ENCODE measurements around the gene SVOP. TPM values are rescaled to one million over a fixed set of nuclear protein-coding genes. Genes with fewer than 3 reads are reported as not detected.

The SVOP gene
- total and polyA plus RNA-seq, 2 of the 8 experiments (the other 6 are each of a cell fraction or from before 2014, with no cell fraction given): 0.06 TPM; not detected in 1

DNA sequence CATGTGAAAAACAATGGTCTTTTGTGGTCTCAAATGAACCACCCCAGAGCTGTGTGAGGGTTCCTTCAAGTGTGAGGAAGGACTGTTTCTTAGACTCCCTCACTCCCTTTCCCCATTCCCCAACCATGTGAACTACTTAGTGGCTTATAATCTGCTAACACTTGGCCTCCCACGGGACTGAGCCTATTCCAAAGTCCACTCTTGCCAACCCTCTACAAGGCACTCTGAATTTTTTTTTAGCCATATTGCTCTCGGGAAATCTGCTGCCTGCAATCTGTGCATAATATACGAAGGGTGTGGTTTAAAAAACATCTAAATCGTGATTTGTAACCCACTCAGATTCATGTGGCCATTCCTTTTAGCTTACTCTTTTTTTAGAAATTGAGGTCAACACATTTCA, 2.6 kb downstream of the SVOP start:
- no peak overlapping the region for H4K5ac ChIP-seq (ENCODE audit: insufficient read length, low read depth, low read length)
- 72% methylated on average over 4 of the region's 4 CpGs; no CpG with 5 or more reads in 1 of the 2 experiments for WGBS, 2 experiments (ENCODE audit: extremely low coverage in 1 of 2, insufficient coverage in 1 of 2, insufficient read length in 1 of 2, insufficient replicate concordance in 2 of 2, low coverage in 1 of 2, low lambda C conversion rate in 2 of 2, missing lambda C conversion rate in 1 of 2)
- ChIA-PET CTCF (ENCODE audit: partially characterized antibody) (interaction anchor here (0.6 kb wide), 1 partner anchor 180 kb away, joined by 4 read pairs; no protein-coding TSS in a partner anchor), POLR2A (ENCODE audit: partially characterized antibody) (no interaction called here)
- no peak overlapping the region for H3K18ac ChIP-seq (ENCODE audit: extremely low read depth, low read length)
- H2AK5ac ChIP-seq (ENCODE audit: low read depth, low read length): no peak overlapping the region
- H3K4me1 ChIP-seq (replicated peaks in 1 of 4; ENCODE audit: control insufficient read depth in 3 of 4, insufficient read depth in 4 of 4, low read length in 3 of 4): no peaks in the 10 kb centered on the region
- no peak overlapping the region for H3K23ac ChIP-seq (ENCODE audit: insufficient read length)
- no peaks in the 10 kb centered on the region for H3K79me1 ChIP-seq (ENCODE audit: low read depth, low read length)
- no peak overlapping the region for H3K56ac ChIP-seq (replicated peaks; ENCODE audit: insufficient read length, low read depth, low read length)
- H4K8ac ChIP-seq (ENCODE audit: extremely low read depth, insufficient read depth, low read length): no peak overlapping the region
- no peak overlapping the region for H3K14ac ChIP-seq (ENCODE audit: insufficient read length)
- FAIRE-seq: no peak
- peaks cover 0 to 2% (median 0%) of the 10 kb centered on the region in 4 experiments; a peak in 2 of 7 replicates for H3K27me3 ChIP-seq (replicated peaks in 1 of 4; ENCODE audit: control insufficient read depth in 3 of 4, extremely low read depth in 1 of 4, insufficient read depth in 3 of 4, low read length in 3 of 4)
- no peak overlapping the region for H3K27ac ChIP-seq (ENCODE audit: low read depth, low read length)
- H2BK12ac ChIP-seq (ENCODE audit: low read depth, low read length): no peak overlapping the region
- H3K4me2 ChIP-seq (ENCODE audit: insufficient read depth in 1 of 2, low read depth in 2 of 2, low read length in 2 of 2): no peak overlapping the region
- no peak overlapping the region for H2BK20ac ChIP-seq (ENCODE audit: low read length)
- no peak overlapping the region for H2BK120ac ChIP-seq (replicated peaks; ENCODE audit: low read depth, low read length)
- no peak overlapping the region for H2BK15ac ChIP-seq (ENCODE audit: low read length)
- no peak for DNase-seq (ENCODE audit: low read depth in 1 of 2, low spot score in 2 of 2)
- no peaks in the 10 kb centered on the region for H3K79me2 ChIP-seq (ENCODE audit: control insufficient read depth in 1 of 2, insufficient read depth in 2 of 2, low read length in 2 of 2)
- no peak overlapping the region for H3K9ac ChIP-seq (replicated peaks in 1 of 4; ENCODE audit: extremely low read depth in 1 of 4, low read depth in 3 of 4, low read length in 3 of 4)
- no peaks in the 10 kb centered on the region for H4K20me1 ChIP-seq (replicated peaks in 1 of 2; ENCODE audit: control insufficient read depth in 1 of 2, insufficient read depth in 2 of 2, low read length in 2 of 2)
- no peak overlapping the region for H3K4me3 ChIP-seq (ENCODE audit: extremely low read depth in 1 of 4, insufficient read depth in 2 of 4, low read depth in 3 of 4, low read length in 4 of 4)
- H2BK5ac ChIP-seq (ENCODE audit: low read depth, low read length): no peak overlapping the region
- no peak overlapping the region for H4K91ac ChIP-seq (replicated peaks; ENCODE audit: insufficient read length, low read length)
- no peaks in the 10 kb centered on the region for H3K36me3 ChIP-seq (ENCODE audit: control insufficient read depth in 2 of 4, insufficient read depth in 4 of 4, low read length in 3 of 4)
- no peaks in the 10 kb centered on the region for H3K9me3 ChIP-seq (ENCODE audit: insufficient read depth in 2 of 2, low read depth in 1 of 2, low read length in 1 of 2)
- no peaks in the 10 kb centered on the region for H3K23me2 ChIP-seq (ENCODE audit: low read depth, low read length)
- H2AFZ ChIP-seq (ENCODE audit: low read length): no peak overlapping the region
- no peak overlapping the region for H3K4ac ChIP-seq (replicated peaks; ENCODE audit: insufficient read length, low read depth, low read length)
- TF ChIP-seq SP1 (IDR thresholded peaks at IDR 0.05; ENCODE audit: low read depth, low read length): no peak
- no peak for TF ChIP-seq CEBPB (IDR thresholded peaks at IDR 0.05; ENCODE audit: low read depth, low read length)
- TF ChIP-seq JUN (IDR thresholded peaks at IDR 0.05; ENCODE audit: low read depth, low read length): no peak
- TF ChIP-seq SP2 (IDR thresholded peaks at IDR 0.05; ENCODE audit: low read length): no peak
- no peak for TF ChIP-seq BCL11A (IDR thresholded peaks at IDR 0.05; ENCODE audit: low read depth in 2 of 2, low read length in 2 of 2)
- no peak for TF ChIP-seq HDAC2 (IDR thresholded peaks at IDR 0.05; ENCODE audit: borderline replicate concordance in 1 of 2, low read depth in 2 of 2, low read length in 2 of 2)
- no peak for TF ChIP-seq SIN3A (conservative IDR thresholded peaks at IDR 0.05 in 1 of 2, IDR thresholded peaks at IDR 0.05 in 1 of 2; ENCODE audit: low read depth in 1 of 2, low read length in 2 of 2)
- TF ChIP-seq FOSL1 (IDR thresholded peaks at IDR 0.05; ENCODE audit: insufficient read depth, low read depth, low read length): no peak
- no peak for TF ChIP-seq HDAC6 (IDR thresholded peaks at IDR 0.05; ENCODE audit: low read depth, low read length)
- TF ChIP-seq TAF7 (optimal IDR thresholded peaks at IDR 0.05; ENCODE audit: borderline replicate concordance, low read depth, low read length): no peak
- no peak for TF ChIP-seq GABPA (IDR thresholded peaks at IDR 0.05; ENCODE audit: borderline replicate concordance, insufficient read depth, low read length)
- no peak for TF ChIP-seq TAF1 (IDR thresholded peaks at IDR 0.05; ENCODE audit: low read depth, low read length)
- TF ChIP-seq POLR2A (IDR thresholded peaks at IDR 0.05; ENCODE audit: control extremely low read depth in 1 of 2, low read depth in 2 of 2, low read length in 2 of 2): no peak
- no peak for TF ChIP-seq GTF2F1 (IDR thresholded peaks at IDR 0.05; ENCODE audit: borderline replicate concordance, low read depth, low read length)
